ENCODE results near the gene NR5A2.

Gene NR5A2

DNA sequence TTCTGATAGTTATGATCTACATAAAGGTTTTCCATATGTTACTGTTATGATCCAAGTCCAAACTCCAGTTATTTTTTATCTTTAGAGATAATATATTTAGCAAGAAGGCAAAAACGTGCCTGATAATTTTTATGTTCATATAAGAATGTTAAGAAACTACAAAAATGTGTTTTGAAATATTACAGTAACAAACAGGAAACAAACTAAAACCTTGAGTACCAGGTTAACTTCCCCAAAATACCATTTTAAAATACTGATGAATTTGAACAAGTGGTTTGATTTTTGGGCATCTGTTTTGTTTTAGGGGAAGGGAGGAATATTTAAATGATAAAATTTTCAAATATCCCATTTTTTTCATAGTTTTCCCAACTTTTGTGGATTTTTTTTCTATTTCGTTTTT, 124.8 kb downstream of the NR5A2 start:
- DNase-seq (ENCODE audit: extremely low spot score) = no peak
- POLR2A ChIA-PET = no interaction called here
- TF ChIP-seq HDGF (IDR thresholded peaks at IDR 0.05; ENCODE audit: borderline replicate concordance) = no peak
- CTCF ChIA-PET = no interaction called here

DNA sequence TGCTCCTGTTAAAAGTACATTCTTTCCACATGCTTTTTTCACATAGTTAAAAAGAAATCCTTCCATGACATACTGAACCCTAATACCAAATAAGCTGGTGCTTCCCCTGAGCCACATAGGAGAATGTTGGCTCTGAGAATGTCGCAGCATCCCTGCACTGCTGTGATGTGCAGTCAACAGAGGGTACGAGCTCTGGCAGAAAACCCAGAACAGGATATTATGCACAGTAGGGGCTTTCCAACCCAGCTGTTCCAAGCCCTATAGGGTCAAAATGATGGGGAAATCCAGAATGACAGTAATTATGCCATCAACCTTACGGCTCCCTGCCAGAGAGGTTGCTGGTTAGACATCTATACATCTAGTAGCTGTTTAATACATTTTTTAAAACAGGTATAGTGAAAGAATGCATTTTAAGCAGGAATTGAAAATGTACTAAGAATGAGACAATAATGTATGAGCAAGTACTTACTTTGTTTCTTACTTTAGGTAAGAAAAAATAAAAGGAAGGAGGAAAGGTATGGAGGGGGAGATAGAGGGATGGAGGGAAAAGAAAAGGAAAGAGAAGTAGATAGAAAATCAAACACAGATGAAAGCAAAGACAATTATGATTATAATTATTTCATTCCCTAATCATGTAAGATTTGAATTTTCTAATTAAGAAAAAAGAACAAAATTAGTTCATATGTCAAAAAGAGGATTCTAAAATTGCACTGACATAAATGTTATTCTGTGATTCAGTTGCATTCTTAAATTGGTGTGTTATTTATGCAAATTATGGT, 126.0 kb downstream of the NR5A2 start:
- no peak for TF ChIP-seq FOXM1 (IDR thresholded peaks at IDR 0.05; ENCODE audit: borderline replicate concordance)
- no peak for DNase-seq (ENCODE audit: extremely low spot score)
- POLR2A ChIA-PET = no interaction called here
- CTCF ChIA-PET = no interaction called here

DNA sequence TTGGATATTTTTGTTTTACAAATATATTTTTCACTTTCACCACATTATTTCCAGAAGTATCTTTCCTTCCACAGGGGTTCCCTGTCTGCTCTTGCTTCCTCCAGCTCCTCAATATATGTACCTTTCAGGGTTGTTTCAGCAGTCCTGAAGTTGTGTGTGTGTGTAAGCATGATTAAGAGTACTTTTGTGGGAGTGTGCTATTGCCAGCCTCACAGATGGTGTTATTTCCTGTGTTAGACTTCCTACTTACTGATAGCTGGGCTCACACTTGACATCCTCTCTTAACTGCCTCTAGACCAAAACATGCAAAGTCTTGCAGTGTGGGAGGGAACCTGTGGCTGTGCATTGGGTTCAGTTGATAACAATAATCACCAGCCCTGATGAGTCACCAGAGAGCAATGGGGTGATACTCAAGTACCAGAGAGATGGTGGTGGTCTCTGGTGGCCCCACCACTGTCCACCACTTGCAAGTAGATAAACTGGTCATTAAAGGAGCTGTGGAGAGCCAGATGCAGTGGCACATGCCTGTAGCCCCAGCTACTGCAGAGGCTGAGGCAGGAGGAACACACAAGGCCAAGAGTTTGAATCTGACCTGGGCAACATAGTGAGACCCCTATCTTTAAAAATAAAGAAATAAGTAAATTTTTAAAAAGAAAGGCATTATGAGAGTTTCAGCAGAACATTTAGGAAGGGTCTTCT, 126.7 kb downstream of the NR5A2 start:
- TF ChIP-seq FOXM1 (IDR thresholded peaks at IDR 0.05; ENCODE audit: borderline replicate concordance) (no peak), TARDBP (IDR thresholded peaks at IDR 0.05) (no peak), FOXA1 (IDR thresholded peaks at IDR 0.05) (no peak), SP1 (IDR thresholded peaks at IDR 0.05) (no peak), ZNF384 (IDR thresholded peaks at IDR 0.05) (no peak), BHLHE40 (IDR thresholded peaks at IDR 0.05; ENCODE audit: borderline replicate concordance) (no peak), FOXK2 (IDR thresholded peaks at IDR 0.05) (no peak), LEF1 (IDR thresholded peaks at IDR 0.05; ENCODE audit: borderline replicate concordance) (no peak), CTBP1 (IDR thresholded peaks at IDR 0.05; ENCODE audit: borderline replicate concordance) (no peak), ARNT (IDR thresholded peaks at IDR 0.05) (no peak), HDGF (IDR thresholded peaks at IDR 0.05; ENCODE audit: borderline replicate concordance) (no peak), L3MBTL2 (conservative IDR thresholded peaks at IDR 0.05) (no peak), NFRKB (IDR thresholded peaks at IDR 0.05) (no peak), ELF4 (IDR thresholded peaks at IDR 0.05) (no peak), SUZ12 (IDR thresholded peaks at IDR 0.05) (no peak)
- TF ChIP-seq, protein P1, sequence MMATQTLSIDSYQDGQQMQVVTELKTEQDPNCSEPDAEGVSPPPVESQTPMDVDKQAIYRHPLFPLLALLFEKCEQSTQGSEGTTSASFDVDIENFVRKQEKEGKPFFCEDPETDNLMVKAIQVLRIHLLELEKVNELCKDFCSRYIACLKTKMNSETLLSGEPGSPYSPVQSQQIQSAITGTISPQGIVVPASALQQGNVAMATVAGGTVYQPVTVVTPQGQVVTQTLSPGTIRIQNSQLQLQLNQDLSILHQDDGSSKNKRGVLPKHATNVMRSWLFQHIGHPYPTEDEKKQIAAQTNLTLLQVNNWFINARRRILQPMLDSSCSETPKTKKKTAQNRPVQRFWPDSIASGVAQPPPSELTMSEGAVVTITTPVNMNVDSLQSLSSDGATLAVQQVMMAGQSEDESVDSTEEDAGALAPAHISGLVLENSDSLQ (IDR thresholded peaks at IDR 0.05) = no peak
- POLR2A ChIA-PET = no interaction called here
- no peak for DNase-seq (ENCODE audit: extremely low spot score)
- CTCF ChIA-PET = no interaction called here

DNA sequence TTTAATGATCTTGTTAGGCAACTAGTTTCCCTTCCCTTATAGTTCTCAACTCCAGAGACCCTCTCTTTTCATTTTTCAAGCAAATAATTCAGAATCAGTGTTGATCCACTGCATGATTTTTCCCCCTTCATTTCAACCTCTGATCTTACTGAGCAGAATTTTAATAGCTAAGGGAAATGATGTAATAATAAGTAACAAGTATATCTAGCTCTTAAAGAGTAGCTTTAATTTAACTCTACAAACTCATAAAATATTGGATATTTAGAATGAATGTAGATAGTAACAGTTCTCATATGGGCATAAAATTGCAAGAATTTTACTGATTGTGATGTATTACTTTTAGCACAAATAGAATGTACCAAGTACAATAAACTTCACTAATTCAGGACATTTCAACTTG, 130.2 kb downstream of the NR5A2 start:
- ChIA-PET POLR2A (no interaction called here), CTCF (interaction anchor here (0.6 kb wide), 1 partner anchor 78 kb away, joined by 4 read pairs; no protein-coding TSS in a partner anchor)
- no peak for DNase-seq (ENCODE audit: extremely low spot score)
- TF ChIP-seq NFRKB (IDR thresholded peaks at IDR 0.05) (no peak), FOXK2 (IDR thresholded peaks at IDR 0.05) (no peak), ARNT (IDR thresholded peaks at IDR 0.05) (no peak)
- TF ChIP-seq, protein P1 (IDR thresholded peaks at IDR 0.05) = no peak

DNA sequence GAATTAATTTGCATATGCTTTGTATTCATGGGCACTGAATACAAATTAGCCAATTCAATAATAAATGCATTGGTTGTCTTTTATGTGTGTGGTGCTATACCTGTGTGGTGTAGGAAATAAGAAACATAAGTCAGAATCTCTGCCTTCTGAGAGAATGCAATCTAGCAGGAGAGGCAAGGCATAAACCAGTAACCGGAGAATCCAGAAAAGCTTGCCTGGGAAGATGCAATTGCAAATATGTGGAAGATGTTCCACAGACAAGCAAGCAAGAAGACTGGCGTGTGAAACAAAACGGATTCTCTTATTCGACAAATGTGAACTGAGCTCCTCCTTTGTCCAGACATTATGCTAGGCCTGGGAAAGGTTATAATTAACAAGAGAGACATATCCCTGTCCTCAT, 134.3 kb downstream of the NR5A2 start:
- CTCF ChIA-PET = no interaction called here
- TF ChIP-seq FOXA1 (IDR thresholded peaks at IDR 0.05) (no peak), FOXK2 (IDR thresholded peaks at IDR 0.05) (no peak), BHLHE40 (IDR thresholded peaks at IDR 0.05; ENCODE audit: borderline replicate concordance) (no peak), FOXM1 (IDR thresholded peaks at IDR 0.05; ENCODE audit: borderline replicate concordance) (no peak), SUZ12 (IDR thresholded peaks at IDR 0.05) (no peak), L3MBTL2 (conservative IDR thresholded peaks at IDR 0.05) (no peak), CTBP1 (IDR thresholded peaks at IDR 0.05; ENCODE audit: borderline replicate concordance) (no peak), NFRKB (IDR thresholded peaks at IDR 0.05) (no peak), ARNT (IDR thresholded peaks at IDR 0.05) (no peak), SP1 (IDR thresholded peaks at IDR 0.05) (no peak), HDGF (IDR thresholded peaks at IDR 0.05; ENCODE audit: borderline replicate concordance) (no peak), ZNF384 (IDR thresholded peaks at IDR 0.05) (no peak)
- TF ChIP-seq, protein P1 (IDR thresholded peaks at IDR 0.05) = no peak
- no peak for DNase-seq (ENCODE audit: extremely low spot score)
- POLR2A ChIA-PET = no interaction called here

DNA sequence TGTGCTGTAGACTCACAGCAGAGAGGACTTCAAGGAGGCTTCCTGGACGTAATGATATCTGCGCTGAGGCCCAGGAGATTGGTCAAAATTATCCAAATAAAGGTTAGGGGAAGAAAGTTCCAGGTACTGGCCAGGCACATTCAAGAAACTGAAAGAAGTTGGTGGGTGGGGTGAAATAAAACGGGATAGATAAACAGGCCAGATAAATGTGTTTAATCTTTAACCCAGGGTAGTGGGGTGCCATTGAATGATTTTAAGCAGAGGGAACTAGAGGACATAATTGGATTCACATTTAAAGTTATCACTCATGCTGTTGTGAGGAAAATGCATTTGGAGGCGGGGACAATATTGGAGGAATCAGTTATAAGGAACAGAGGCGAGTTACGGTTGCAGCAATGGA, 134.7 kb downstream of the NR5A2 start:
- POLR2A ChIA-PET = no interaction called here

More for the DNA sequence above, 134.7 kb downstream of the NR5A2 start:
- CTCF ChIA-PET = no interaction called here
- TF ChIP-seq BHLHE40 (IDR thresholded peaks at IDR 0.05; ENCODE audit: borderline replicate concordance) (no peak), CTBP1 (IDR thresholded peaks at IDR 0.05; ENCODE audit: borderline replicate concordance) (no peak), ELF4 (IDR thresholded peaks at IDR 0.05) (no peak), L3MBTL2 (conservative IDR thresholded peaks at IDR 0.05) (no peak), TARDBP (IDR thresholded peaks at IDR 0.05) (no peak), NFRKB (IDR thresholded peaks at IDR 0.05) (no peak), FOXA1 (IDR thresholded peaks at IDR 0.05) (no peak), FOXK2 (IDR thresholded peaks at IDR 0.05) (no peak), FOXM1 (IDR thresholded peaks at IDR 0.05; ENCODE audit: borderline replicate concordance) (no peak), SP1 (IDR thresholded peaks at IDR 0.05) (no peak)
- TF ChIP-seq, protein P1 (IDR thresholded peaks at IDR 0.05) = no peak
- DNase-seq (ENCODE audit: extremely low spot score) = no peak

Data from HEK293T (cell line).